Choroid plexus epithelial cell (primary cell): Measurements from ENCODE around the gene COL19A1.
"Not testable (repeated sequence)": the region's sequence is repeated elsewhere in the genome, so short reads cannot be mapped to it uniquely, and the experiment has no call there.

Experiments
- DNase-seq: peaks from one replicate; pipeline ENCODE4 v3.0.0-alpha.2; 2010; ENCODE audit warnings: low read depth
- H3K4me3 ChIP-seq: 2 replicates; pipeline ENCODE4 v1.5.1; 2011; ENCODE audit warnings: low read depth, mild to moderate bottlenecking, control low read depth, low read length, moderate library complexity
- TF ChIP-seq, protein P1 (sequence below): conservative IDR thresholded peaks from 2 replicates; pipeline ENCODE4 v1.5.1; 2011; ENCODE audit warnings: low read depth, mild to moderate bottlenecking, control low read depth, inconsistent platforms, low read length, moderate library complexity

Gene COL19A1

DNA sequence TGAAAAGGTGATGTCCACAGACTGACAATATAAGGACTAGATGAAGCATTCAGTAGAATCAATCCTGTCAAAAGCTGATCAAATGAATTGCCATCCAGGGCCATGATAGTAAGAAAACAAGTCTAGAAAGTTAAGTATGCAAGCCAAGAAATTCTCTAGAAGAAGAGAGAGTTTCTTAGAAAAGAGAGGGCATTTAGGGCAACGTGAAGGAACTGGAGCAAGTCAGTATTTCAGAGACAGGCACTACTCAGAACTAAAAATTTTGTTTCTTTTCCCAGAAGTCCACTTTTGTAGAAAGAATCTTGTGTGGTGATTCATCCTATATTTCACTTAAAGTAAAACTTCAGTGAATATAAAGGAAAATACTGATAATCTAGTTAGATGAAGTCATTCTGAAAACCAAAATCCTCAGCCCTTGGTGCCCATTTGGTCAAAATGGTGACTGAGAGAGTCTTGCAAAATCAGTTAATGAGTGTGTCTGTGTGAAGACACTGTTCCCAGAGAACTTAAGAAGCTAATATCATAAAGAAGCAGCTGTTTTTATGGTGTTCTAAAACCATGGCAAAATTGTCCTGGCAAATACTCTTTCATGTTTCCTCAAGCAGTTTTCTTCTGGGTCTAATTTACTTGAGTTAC, 82.2 kb downstream of the COL19A1 start:
- no peak for DNase-seq
- TF ChIP-seq, protein P1, sequence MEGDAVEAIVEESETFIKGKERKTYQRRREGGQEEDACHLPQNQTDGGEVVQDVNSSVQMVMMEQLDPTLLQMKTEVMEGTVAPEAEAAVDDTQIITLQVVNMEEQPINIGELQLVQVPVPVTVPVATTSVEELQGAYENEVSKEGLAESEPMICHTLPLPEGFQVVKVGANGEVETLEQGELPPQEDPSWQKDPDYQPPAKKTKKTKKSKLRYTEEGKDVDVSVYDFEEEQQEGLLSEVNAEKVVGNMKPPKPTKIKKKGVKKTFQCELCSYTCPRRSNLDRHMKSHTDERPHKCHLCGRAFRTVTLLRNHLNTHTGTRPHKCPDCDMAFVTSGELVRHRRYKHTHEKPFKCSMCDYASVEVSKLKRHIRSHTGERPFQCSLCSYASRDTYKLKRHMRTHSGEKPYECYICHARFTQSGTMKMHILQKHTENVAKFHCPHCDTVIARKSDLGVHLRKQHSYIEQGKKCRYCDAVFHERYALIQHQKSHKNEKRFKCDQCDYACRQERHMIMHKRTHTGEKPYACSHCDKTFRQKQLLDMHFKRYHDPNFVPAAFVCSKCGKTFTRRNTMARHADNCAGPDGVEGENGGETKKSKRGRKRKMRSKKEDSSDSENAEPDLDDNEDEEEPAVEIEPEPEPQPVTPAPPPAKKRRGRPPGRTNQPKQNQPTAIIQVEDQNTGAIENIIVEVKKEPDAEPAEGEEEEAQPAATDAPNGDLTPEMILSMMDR = no peak
- no peak overlapping the region for H3K4me3 ChIP-seq

DNA sequence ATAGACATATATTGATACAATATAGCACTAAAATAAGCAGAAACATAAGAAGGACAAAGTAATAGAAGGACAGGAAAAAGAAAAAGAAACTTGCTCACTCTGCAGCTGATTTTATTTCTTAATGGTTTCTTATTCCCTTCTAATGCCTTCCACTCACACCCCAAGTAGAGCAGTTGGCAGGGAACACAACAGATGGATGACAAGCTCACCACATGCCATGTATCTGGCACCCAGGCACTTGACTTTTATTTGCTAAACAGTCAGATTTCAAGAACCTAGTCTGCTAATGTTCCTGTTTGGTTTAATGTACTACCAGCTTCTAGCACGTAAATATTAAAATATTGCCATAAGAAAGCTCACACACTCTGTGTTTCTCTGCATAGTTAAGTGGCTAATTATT, 87.1 kb downstream of the COL19A1 start:
- H3K4me3 ChIP-seq = no peak overlapping the region
- no peak for DNase-seq
- TF ChIP-seq, protein P1 = no peak

DNA sequence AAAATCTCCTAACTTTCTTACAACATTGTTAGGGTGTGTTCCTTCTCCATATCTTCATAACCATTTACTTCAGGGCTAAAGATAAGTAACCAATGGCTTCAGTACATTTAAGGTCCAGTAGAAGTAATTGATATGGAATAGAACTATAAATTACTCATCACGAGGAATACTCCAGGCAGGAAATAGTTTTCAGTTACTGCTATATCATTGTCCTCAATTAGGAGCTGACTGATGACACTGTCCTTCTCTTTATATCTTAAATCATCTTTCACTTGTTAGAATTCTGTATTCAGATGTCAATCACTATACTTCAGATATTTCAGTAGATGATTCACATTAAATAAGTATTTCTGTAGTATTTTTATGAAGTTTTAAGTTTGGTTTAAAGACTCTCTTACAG, 88.4 kb downstream of the COL19A1 start:
- no peak overlapping the region for H3K4me3 ChIP-seq
- DNase-seq = no peak
- TF ChIP-seq, protein P1 = no peak

DNA sequence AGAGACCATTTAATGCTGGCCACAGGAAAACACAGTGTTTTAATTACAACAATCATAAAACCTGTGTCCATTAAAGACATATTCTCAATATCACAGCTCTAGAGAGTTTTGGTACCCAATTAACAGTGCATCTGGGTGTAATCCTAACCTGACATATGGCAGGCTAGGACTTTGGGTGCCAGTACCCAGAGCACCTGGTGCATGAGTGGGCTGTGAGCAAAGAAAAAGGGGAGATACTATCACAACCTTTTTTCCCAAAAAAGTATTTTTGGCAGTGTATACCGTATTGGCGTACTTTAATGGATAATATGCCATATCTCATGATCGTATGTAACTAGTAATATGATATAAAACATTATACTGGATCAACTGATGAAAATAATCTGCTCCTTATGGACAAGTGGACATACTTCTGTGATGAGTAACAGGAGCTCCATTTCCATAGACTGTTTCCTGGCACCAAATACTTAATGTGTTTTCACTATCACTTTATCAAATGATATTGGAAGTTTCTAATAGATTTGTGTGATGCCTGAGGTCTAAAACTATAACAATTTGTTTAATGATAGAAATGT, 91.7 kb downstream of the COL19A1 start:
- TF ChIP-seq, protein P1 = no peak
- DNase-seq = peak; percentile 20
- H3K4me3 ChIP-seq = no peak overlapping the region

DNA sequence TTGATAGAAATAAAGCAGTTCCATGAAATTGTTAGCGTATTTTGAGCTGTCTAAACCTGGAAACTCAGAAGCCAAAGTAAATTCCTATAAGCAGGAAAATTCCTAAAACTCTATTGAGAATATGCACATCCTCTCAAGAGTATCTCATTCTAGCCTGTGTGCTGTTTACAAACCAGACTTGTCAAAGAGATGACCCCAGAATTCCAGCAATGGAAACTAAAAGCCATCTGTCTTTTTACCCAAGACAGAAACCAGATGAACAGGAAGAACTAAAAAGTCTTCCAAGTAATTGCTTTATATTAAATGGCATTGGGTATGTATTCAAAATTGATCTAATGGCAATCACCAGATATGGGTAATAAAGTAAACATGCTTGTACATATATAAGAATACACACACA, 92.6 kb downstream of the COL19A1 start:
- no peak overlapping the region for H3K4me3 ChIP-seq
- TF ChIP-seq, protein P1 = no peak
- DNase-seq = no peak

DNA sequence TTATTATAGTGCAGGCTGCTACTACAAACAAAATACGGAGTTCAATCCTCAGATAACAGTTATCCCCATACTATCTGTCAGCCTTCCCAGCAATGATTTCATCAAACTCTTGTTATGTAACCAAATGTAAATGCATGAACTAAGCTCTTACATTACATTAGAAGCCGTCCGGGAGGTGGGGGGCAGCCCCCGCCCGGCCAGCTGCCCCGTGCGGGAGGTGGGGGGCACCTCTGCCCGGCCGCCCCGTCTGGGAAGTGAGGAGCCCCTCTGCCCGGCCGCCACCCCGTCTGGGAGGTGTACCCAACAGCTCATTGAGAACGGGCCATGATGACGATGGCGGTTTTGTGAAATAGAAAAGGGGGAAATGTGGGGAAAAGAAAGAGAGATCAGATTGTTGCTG, 99.6 kb downstream of the COL19A1 start:
- not testable (repeated sequence) for H3K4me3 ChIP-seq, DNase-seq

DNA sequence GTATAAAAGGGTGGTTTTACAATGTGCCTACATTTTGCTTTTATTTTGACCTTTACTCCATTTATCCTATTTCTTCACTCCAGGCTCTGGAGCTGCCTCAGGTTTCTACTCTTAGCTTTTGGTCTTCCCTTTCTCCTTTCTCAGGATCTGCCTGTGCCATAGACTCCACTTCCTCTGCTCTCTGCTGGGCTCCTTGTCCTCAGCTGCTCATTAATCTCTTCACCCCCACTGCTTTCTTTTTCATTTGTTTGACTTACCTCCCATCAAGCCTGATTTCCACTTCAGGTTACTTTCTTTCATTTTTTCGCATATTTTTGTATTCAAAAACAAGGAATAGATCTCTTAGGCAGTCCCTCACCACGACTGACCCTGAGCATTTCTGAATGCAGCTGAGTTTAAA, 106.8 kb downstream of the COL19A1 start:
- peak; percentile 9 for DNase-seq
- TF ChIP-seq, protein P1 = no peak
- H3K4me3 ChIP-seq = no peak overlapping the region
